Mucosa of rectum (tissue), 2 donors: ENCODE data around the gene PACS2.
"Not testable (repeated sequence)": the region's sequence is repeated elsewhere in the genome, so short reads cannot be mapped to it uniquely, and the experiment has no call there.

Experiments used
- H3K27ac ChIP-seq, 2 donors: one replicate each; pipeline ENCODE4 v1.7.0; 2013; ENCODE audit warnings: inconsistent platforms in 2 of 2, low read depth in 2 of 2, low read length in 2 of 2
- H3K27me3 ChIP-seq, 2 donors: one replicate each; pipeline ENCODE4 v1.7.0; 2013; ENCODE audit warnings: low read length in 2 of 2; ENCODE audit not compliant: control insufficient read depth in 2 of 2, insufficient read depth in 2 of 2
- H3K36me3 ChIP-seq, 2 donors: one replicate each; pipeline ENCODE4 v1.7.0; 2013; ENCODE audit warnings: low read length in 2 of 2; ENCODE audit not compliant: control insufficient read depth in 2 of 2, insufficient read depth in 2 of 2
- H3K4me1 ChIP-seq, 2 donors: one replicate each; pipeline ENCODE4 v1.7.0; 2013; ENCODE audit warnings: low read length in 2 of 2, mild to moderate bottlenecking in 1 of 2; ENCODE audit not compliant: control insufficient read depth in 2 of 2, insufficient read depth in 2 of 2
- H3K4me3 ChIP-seq, 2 donors: one replicate each; pipeline ENCODE4 v1.7.0; 2013; ENCODE audit warnings: low read length in 2 of 2
- H3K9ac ChIP-seq, 2 donors: one replicate each; pipeline ENCODE4 v1.7.0; 2013; ENCODE audit warnings: low read length in 2 of 2, low read depth in 1 of 2, mild to moderate bottlenecking in 1 of 2
- H3K9me3 ChIP-seq, 2 donors: one replicate each; pipeline ENCODE4 v1.7.0; 2013; ENCODE audit warnings: low read length in 2 of 2; ENCODE audit not compliant: control insufficient read depth in 2 of 2
- donor health status: healthy.
- donor health status: Normal muscosa, but diverticular disease.

The PACS2 gene

GRCh38 chr14:105330491-105330895 lies 15.9 kb downstream of the PACS2 start:
- H3K9me3 ChIP-seq, result no peaks in the 10 kb centered on the region
- no peaks in the 10 kb centered on the region for H3K36me3 ChIP-seq
- no peak overlapping the region for H3K27ac ChIP-seq
- no peaks in the 10 kb centered on the region for H3K27me3 ChIP-seq
- H3K4me3 ChIP-seq, result no peak overlapping the region
- no peak overlapping the region for H3K9ac ChIP-seq
- H3K4me1 ChIP-seq, result peaks cover 3 to 10% of the 10 kb centered on the region in 2 donors

DNA sequence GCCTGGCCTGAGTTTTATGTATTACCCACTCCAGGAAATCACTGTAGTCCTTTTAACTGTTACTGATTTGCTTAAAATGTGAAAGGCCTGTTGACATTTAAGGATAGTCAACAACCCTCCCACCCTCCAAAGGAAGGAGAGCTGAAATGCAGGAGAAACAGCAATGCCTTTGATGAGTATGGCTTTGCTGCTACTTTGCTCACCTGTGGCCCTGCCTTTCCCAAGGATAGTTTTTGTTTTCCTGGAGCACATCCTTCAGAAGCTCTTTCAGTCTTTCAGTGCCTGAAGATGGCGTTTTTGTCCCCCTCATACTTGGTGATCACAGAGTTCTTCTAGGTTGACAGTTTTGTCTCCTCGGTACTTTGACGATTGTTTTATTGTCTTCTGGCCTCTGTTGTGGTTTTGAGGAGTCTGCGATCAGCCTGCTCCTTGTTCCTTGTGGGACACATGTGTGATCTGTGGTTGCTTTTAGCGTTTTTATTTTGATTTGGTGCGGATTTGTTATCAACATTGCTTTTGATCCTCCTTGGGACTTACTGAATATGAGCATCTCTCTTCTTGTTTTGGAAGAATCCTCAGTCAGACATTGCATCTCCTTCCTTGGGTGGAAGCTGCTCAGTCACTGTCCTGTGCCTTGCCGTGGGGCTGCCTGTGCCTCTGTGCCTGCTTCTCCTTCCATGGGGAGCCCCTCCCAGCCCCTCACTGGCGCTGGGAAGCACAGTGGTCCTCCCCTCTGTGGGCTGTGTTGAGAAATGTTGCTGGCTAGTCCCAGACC lies 17.2 kb downstream of the PACS2 start:
- Histone ChIP-seq H3K9ac (no peak overlapping the region), H3K4me3 (no peak overlapping the region), H3K27me3 (no peaks in the 10 kb centered on the region), H3K27ac (no peak overlapping the region), H3K9me3 (no peaks in the 10 kb centered on the region), H3K36me3 (no peaks in the 10 kb centered on the region), H3K4me1 (peaks cover 3 to 10% of the 10 kb centered on the region in 2 donors)

DNA sequence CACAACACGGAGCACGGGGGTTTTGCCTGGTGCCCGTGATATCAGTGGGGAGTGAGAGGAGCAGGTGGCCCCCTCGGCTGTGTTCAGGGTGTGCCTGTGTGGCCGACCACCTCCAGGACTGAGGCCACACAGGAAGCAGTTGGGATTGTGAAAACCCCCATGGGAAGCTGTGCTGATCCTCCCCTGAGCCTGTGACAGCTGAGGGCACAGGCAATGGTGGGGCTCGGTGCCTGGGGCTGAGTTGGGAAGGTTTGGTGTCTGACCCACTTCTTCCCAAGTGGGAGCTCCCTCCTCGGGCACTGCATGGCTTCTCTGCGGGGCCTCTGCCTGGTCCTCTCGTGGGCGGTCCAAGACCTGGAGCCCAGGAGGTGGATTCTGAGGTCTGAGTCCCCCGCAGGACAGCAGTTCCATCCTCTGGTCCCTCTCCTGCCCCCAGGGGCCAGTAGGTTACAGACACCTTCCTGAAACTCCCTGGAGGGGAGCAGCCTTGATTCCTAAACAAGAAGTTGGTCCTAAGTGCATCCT lies 17.9 kb downstream of the PACS2 start:
- no peaks in the 10 kb centered on the region for H3K36me3 ChIP-seq
- no peak overlapping the region for H3K4me3 ChIP-seq
- H3K4me1 ChIP-seq, result peaks cover 3 to 10% of the 10 kb centered on the region in 2 donors
- no peak overlapping the region for H3K27ac ChIP-seq
- H3K27me3 ChIP-seq, result no peaks in the 10 kb centered on the region
- no peaks in the 10 kb centered on the region for H3K9me3 ChIP-seq
- H3K9ac ChIP-seq, result no peak overlapping the region

DNA sequence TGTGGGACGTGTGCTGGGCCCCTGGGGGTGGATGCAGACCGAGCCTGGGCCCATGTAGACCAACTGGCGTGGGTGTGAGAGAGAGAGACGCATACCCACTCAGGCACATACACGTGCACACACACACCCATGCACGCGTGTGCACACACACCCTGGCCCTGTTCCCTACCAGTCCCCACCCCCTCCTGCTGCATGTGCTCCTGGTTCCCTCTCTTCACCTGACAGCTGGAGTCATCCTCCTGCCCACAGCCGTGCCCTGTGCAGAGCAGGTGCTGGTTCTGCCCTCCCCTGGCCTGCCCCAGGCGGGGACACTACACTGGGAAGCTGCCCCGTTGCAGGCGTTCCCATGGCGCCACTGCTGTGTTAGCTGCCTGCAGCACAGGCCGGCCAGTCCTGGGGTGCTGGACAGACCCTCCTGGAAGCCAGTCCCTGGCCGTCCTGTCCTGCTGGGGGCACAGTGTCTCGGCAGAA lies 18.5 kb downstream of the PACS2 start:
- no peaks in the 10 kb centered on the region for H3K36me3 ChIP-seq
- peaks cover 3 to 10% of the 10 kb centered on the region in 2 donors for H3K4me1 ChIP-seq
- no peak overlapping the region for H3K9ac ChIP-seq
- H3K4me3 ChIP-seq, result no peak overlapping the region
- no peak overlapping the region for H3K27ac ChIP-seq
- H3K9me3 ChIP-seq, result no peaks in the 10 kb centered on the region
- no peaks in the 10 kb centered on the region for H3K27me3 ChIP-seq

DNA sequence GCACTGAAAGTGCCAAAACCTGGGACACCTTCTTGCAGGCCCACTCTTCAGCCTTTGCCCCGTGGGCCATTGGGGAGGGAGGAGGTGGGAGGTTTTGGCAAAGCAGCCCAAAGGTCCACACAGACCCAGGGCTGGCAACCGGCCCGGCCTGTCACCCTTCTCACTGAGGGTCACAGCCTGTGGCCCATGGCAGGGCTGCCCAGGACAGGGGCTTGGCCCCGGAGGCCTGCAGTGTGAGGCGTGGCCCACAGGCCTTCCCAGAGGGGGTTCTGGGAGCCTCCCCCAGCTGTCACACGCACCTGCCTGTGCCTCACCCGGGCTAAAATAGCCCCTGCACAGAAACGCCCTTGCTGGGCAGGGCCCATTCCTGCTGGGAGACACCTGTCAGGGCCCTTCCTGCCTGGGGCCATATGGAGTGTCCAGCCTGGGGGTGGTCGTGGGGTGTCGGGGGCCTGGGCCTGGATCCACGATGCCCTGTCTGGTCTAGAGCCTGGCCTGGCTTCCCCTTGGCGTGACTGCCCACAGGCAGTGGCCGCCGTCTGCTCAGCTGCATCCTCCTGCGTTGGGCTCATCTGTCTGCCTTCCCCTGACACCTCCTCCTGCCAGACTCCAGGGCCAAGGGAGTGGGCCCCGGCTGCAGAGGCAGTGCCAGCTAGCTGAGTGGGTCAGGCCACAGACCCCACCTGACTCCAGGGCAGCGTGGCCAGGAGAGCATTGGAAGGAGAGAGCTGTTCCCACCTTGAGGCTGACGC lies 19.2 kb downstream of the PACS2 start:
- H3K27ac ChIP-seq, result no peak overlapping the region
- H3K27me3 ChIP-seq, result no peaks in the 10 kb centered on the region
- H3K9me3 ChIP-seq, result no peaks in the 10 kb centered on the region
- H3K9ac ChIP-seq, result no peak overlapping the region
- peaks cover 0 to 10% of the 10 kb centered on the region in 2 donors for H3K4me1 ChIP-seq
- H3K36me3 ChIP-seq, result no peaks in the 10 kb centered on the region
- H3K4me3 ChIP-seq, result no peak overlapping the region

GRCh38 chr14:105334383-105335230 lies 20.1 kb downstream of the PACS2 start:
- no peak overlapping the region for H3K4me3 ChIP-seq
- no peaks in the 10 kb centered on the region for H3K36me3 ChIP-seq
- H3K9me3 ChIP-seq, result no peaks in the 10 kb centered on the region
- peaks cover 0 to 10% of the 10 kb centered on the region in 2 donors for H3K4me1 ChIP-seq
- H3K27me3 ChIP-seq, result no peaks in the 10 kb centered on the region
- no peak overlapping the region for H3K9ac ChIP-seq
- no peak overlapping the region for H3K27ac ChIP-seq

- not testable (repeated sequence) for H3K4me1 ChIP-seq, H3K27ac ChIP-seq, H3K27me3 ChIP-seq, H3K9me3 ChIP-seq, H3K36me3 ChIP-seq, H3K9ac ChIP-seq, H3K4me3 ChIP-seq
These were observed 20.6 kb downstream of the PACS2 start for GRCh38 chr14:105335231-105335542.

- H3K9me3 ChIP-seq, result no peaks in the 10 kb centered on the region
- H3K27ac ChIP-seq, result no peak overlapping the region
- no peaks in the 10 kb centered on the region for H3K27me3 ChIP-seq
- H3K36me3 ChIP-seq, result no peaks in the 10 kb centered on the region
- no peak overlapping the region for H3K9ac ChIP-seq
- H3K4me3 ChIP-seq, result no peak overlapping the region
- H3K4me1 ChIP-seq, result peaks cover 0 to 4% of the 10 kb centered on the region in 2 donors
These were observed 21.4 kb downstream of the PACS2 start for GRCh38 chr14:105335735-105336476.

- Histone ChIP-seq H3K4me1 (peaks cover 0 to 4% of the 10 kb centered on the region in 2 donors), H3K27ac (no peak overlapping the region), H3K36me3 (no peaks in the 10 kb centered on the region), H3K9me3 (no peaks in the 10 kb centered on the region), H3K9ac (no peak overlapping the region), H3K27me3 (no peaks in the 10 kb centered on the region), H3K4me3 (no peak overlapping the region)
These were observed 22.1 kb downstream of the PACS2 start for GRCh38 chr14:105336477-105337287.
